H1 (cell line): Measurements from ENCODE around the gene ZFAND3. TPM values are rescaled to one million over a fixed set of nuclear protein-coding genes. Genes with fewer than 3 reads are reported as not detected.

ENCODE experiments used
- BACH1 ChIP-seq: IDR thresholded peaks from 2 replicates; pipeline ENCODE4 v1.6.1; 2012; ENCODE audit warnings: low read length, improper control_type of control experiment
- SRF ChIP-seq: IDR thresholded peaks from 2 replicates; pipeline ENCODE4 v1.6.1; 2011; ENCODE audit warnings: mild to moderate bottlenecking, low read depth, low read length, moderate library complexity
- polyA plus RNA-seq, 7 experiments: library from polyadenylated mRNA; depleted of rRNA in 3 of 7; stranded (reverse) in 5 of 7; unstranded in 2 of 7; fragments of >200 nt in 5 of 7; fragments of 200-250 nt in 2 of 7; gene quantifications; 1 replicate in 5 of 7; 2 replicates in 1 of 7; 4 replicates in 1 of 7; pipeline versions ENCODE4 v1.2.1 to v1.2.3, GENCODE V29; 2011 to 2013; ENCODE audit warnings: missing spikeins in 2 of 7, mixed read lengths in 2 of 7
- total RNA-seq: library from RNA; stranded (reverse); fragmentation: NEBNext Ultra II Directional; extraction: Animal tissue kit (Norgen Biotek cat#: 25700); gene quantifications from 2 replicates; pipeline ENCODE4 v1.2.1, GENCODE V29; 2021

The ZFAND3 gene
- total and polyA plus RNA-seq, 2 of the 8 experiments (the other 6 are each of a cell fraction or from before 2014, with no cell fraction given): 13.0 to 51.3 TPM

GRCh38 chr6:37840143-37840939 lies 20.8 kb downstream of the ZFAND3 start (continued):
- TF ChIP-seq BACH1 (no peak), SRF (no peak)
